ENCODE measurements around the gene SRF.

SRF gene

GRCh38 chr6:43184268-43184985 lies 13.4 kb downstream of the SRF start:
- no peak for DNase-seq

- DNase-seq: no peak
Measured at GRCh38 chr6:43185391-43185985, 14.4 kb downstream of the SRF start.

DNA sequence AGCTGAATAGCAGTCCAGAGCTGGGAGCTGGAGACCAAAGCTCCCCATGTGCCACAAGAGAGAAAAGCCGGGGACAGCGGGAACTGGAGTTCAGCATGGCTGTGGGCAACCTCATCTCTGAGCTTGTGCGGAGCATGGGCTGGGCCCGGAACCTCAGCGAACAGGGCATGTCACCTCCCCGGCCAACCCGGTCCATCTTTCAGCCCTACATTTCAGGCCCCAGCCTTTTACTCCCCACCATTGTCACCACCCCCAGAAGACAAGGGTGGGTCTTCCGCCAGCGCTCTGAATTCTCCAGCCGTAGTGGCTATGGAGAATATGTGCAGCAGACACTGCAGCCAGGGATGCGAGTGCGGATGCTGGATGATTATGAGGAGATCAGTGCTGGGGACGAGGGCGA lies 14.9 kb downstream of the SRF start:
- no peak for DNase-seq

- DNase-seq: no peak
Measured at GRCh38 chr6:43186706-43187105, 15.6 kb downstream of the SRF start.

DNA sequence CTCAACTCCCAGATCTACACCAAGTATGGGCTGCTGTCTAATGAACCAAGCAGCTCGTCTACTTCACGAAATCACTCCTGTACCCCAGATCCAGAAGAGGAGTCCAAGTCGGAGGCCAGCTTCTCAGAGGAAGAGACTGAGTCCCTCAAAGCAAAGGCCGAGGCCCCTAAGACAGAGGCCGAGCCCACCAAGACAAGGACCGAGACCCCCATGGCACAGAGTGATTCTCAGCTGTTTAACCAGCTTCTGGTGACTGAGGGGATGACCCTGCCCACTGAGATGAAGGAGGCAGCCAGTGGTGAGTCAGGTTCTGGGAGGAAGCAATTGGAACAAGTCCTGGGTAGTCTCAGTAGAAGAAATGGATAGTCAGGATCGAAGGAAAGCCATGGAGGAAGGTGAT lies 16.8 kb downstream of the SRF start:
- DNase-seq: no peak

DNA sequence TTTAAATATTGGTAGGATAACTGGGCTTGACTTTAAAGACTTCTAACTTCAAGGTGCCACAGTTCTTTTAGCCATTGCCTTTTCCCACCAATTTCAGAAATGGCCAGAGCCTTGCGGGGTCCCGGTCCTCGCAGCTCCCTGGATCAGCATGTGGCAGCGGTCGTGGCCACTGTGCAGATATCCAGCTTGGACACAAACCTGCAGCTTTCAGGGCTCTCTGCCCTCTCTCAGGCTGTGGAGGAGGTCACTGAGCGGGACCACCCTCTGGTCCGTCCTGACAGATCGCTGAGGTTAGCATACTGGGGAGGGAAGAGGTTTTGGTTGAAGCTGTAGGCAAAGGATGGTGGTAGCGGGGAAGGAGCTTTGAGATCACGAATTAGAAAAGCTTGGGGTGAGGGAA lies 17.4 kb downstream of the SRF start:
- no peak for DNase-seq

DNA sequence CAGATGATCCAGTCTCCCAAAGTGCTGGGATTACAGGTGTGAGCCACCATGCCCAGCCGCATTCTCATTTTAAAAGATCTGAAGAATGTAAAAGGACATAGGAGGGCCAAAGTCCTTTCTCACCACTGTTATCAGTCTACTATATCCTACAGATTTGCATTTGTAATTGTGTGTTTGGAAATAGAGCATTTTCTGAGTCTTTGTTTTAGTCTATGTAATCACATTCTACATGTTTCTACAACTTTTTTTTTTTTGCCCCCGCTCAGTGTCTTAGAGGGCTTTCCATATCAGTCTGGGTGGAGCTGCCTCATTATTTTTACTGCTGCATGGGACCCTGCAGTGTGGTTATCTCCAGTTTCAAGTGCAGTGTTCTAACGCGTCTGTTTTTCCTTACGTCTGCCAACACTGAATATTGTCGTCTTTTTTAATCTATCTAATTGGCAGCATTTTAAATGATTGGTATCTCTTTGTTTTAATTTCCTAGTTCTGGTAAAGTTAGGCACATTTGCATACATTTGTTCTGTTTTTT lies 18.8 kb downstream of the SRF start:
- DNase-seq: no peak

DNA sequence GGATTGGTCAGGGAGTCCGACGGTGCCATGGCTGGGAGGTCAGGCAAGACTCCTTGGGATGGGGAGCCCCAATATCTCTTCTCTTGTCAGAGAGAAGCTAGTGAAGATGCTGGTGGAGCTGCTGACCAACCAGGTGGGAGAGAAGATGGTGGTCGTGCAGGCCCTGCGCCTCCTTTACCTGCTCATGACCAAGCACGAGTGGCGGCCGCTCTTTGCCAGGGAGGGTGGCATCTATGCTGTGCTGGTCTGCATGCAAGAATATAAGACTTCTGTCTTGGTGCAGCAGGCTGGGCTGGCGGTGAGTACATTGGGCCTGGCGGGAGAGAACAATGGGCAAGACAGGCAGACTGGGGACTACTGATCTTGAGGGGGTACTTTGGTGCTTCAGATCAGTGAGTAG lies 21.8 kb downstream of the SRF start:
- no peak for DNase-seq

DNA sequence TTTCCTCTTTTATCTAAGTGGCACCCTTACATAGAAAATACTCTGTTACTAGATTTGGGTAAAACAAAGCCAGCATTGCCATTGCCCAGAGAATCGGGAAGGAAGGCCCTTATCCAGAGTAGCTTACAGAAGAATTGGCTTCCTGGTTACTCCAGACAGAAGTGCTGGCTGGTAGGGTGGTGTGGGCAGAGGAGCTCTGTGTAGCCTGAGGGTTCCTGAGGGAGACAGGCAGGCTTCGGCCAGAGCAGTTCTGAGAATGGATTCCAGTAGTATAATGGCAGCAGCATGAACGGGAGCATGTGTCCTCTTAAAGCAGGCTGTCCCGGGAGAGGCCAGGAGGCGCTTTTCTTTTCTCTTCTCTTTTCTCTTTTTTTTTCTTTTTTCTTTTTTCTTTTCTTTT lies 22.9 kb downstream of the SRF start:
- DNase-seq: no peak

DNA sequence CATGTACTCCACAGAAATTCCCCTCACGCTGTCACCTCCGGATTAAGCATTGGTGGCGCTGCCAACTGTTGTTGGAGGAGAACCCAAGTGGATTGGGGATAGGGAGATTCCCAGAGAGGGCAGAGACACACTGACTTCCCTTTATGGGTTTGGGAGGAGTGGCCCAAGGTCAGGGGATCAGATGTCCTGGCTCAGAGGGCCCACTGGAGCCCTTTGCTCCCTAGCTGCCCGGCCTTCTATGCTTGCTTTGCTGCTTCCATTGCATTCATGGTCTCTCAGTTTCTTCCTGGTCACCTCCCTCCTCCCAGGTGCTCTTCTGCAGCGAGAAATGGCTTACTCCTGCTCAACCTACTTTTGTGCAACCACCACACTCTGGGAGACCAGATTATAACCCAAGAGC lies 25.3 kb downstream of the SRF start:
- DNase-seq: no peak

DNA sequence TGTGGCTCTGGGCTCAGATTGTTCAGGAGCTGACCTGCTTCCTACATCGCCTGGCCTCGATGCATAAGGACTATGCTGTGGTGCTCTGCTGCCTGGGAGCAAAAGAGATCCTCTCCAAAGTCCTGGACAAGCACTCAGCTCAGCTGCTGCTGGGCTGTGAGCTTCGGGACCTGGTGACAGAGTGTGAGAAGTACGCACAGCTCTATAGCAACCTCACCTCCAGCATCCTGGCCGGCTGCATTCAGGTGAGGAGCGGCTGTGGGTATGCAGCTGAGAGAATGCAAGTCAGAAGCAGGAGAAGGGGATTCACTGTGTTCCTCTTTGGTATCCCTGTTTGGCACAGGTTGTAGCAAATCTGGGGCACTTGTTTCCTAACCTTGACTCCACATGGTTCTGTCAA lies 28.8 kb downstream of the SRF start:
- DNase-seq: no peak

DNA sequence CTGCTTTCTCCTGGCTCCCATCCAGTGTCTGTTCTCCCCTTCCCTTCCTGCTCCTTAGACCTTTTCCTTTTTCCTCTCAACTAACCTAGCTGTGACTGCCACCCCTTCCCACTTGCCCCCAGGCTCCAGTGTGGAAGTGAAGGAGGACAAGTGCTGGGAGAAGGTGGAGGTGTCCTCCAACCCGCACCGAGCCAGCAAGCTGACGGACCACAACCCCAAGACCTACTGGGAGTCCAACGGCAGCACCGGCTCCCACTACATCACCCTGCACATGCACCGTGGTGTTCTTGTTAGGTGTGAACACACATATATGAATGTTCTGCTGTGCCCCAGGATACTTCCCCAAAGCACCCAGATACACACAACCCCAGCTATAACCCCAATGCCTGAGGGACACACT lies 29.5 kb downstream of the SRF start:
- no peak for DNase-seq

- no peak for DNase-seq
Measured at GRCh38 chr6:43202451-43202850, 31.4 kb downstream of the SRF start.

GRCh38 chr6:43203029-43203717 lies 32.1 kb downstream of the SRF start:
- no peak for DNase-seq

- DNase-seq: no peak
Measured at GRCh38 chr6:43203718-43204095, 32.6 kb downstream of the SRF start.

DNA sequence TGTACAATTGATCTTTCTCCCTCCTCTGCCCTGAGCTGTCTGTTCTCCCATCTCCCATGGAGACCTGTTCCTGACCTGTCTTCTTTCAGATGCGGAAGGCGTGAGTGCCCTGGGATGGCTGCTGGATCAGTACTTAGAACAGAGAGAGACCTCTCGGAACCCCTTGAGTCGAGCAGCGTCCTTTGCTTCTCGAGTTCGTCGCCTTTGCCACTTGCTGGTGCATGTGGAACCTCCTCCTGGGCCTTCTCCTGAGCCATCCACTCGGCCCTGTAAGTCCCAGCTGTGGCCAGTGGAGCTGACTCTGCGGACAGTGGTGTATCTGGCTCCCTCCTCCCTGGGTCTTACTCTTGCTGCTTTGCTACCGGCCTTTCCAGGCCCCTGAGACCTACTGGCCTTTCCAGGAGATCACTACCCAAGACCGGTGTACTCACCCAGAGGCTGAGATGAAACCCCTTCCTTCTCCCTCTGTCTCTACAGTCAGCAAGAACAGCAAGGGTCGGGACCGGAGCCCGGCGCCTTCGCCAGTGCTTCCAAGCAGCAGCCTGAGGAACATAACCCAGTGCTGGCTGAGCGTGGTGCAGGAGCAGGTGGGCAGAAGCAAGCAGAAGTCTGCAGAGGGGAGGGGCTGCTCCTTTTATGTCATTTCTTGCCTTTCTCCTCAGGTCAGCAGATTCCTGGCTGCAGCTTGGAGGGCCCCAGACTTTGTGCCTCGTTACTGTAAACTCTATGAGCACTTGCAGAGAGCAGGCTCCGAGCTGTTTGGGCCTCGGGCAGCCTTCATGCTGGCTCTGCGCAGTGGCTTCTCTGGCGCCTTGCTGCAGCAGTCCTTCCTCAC lies 33.4 kb downstream of the SRF start:
- DNase-seq: no peak

GRCh38 chr6:43205849-43206248 lies 34.8 kb downstream of the SRF start:
- DNase-seq: no peak

DNA sequence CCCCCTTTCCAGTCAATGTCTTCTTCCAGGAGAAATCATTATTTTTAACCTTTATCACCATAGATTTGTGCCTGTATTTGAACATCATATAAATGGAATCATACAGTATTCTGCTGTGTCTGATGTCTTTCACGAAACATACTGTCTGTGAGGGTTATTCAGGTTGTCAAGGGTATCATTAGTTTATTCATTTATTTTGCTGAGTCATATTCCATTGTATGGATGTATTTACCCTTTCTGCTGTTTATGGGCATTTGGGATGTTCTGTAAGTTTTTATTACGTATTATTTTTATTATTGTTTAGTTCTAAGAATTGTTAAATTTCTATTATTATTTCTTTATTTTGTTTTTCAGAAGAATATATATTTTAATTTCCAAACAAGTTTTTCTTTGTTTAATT lies 36.2 kb downstream of the SRF start:
- DNase-seq: no peak

GRCh38 chr6:43211955-43212354 lies 40.9 kb downstream of the SRF start:
- no peak for DNase-seq

DNA sequence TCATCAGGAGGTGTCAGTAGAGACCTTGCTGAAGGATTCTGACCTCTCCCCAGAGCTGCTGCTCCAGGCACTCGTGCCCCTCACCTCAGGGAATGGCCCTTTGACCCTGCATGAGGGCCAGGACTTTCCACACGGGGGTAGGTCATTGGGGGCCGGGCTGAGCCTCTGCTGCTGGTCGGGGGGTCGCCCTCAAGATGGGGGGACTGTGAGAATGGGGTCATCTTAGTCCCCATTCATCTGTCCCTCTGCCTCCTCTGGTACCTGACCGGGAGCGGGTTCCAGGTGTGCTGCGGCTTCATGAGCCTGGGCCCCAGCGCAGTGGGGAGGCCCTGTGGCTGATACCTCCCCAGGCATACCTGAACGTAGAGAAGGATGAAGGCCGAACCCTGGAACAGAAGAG lies 42.4 kb downstream of the SRF start:
- no peak for DNase-seq

DNA sequence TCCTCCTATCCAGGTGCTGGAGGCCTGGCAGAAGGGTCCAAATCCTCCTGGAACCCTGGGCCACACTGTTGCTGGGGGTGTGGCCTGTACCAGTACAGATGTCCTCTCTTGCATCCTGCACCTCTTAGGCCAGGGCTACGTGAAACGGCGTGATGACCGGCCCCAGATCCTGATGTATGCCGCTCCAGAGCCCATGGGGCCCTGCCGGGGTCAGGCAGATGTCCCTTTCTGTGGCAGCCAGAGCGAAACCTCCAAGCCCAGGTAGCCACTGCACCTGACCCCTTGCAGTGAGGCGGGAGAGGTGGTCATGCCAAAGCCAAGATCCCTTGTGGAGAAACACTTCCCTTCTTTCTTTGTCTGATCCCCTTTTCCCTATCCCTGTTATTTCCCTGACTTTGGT lies 44.0 kb downstream of the SRF start:
- no peak for DNase-seq

GRCh38 chr6:43216200-43216599 lies 45.1 kb downstream of the SRF start:
- no peak for DNase-seq

DNA sequence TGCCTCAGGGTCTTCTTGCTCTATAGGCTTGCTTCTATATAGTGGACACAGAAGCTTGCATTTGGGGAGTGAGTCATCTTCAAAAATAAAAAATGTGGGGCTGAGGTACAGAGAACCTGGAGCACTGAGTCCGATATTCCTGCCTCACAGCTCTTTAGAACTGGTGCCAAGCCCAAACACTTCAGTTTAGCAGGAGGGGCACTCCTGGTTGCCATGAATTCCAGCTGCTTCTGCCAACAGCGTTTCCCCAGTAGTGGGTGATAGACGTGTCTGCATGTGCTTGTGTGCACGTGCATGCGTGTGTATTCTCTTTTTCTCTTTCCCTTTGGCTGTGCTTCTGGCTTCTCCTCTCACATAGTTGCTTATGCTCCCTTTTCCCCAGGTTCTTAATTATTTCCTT lies 46.3 kb downstream of the SRF start:
- DNase-seq: no peak
